ENCODE data around the gene RSPH3. TPM values are rescaled to one million over a fixed set of nuclear protein-coding genes. Genes with fewer than 3 reads are reported as not detected.

Gene RSPH3
- total and polyA plus RNA-seq, 11 donors, result 3.4 to 13.2 (median 9.4) TPM

- intact Hi-C loops (cut with DNase I), result no loop called here
- no peak for ATAC-seq
- WGBS, 4 donors, result 90 to 94% (median 91%) methylated on average over 8 of the region's 8 CpGs
- Histone ChIP-seq H3K27ac (no peak overlapping the region), H3K4me3 (no peak overlapping the region), H3K4me1 (no peaks in the 10 kb centered on the region), H3K27me3 (no peaks in the 10 kb centered on the region), H3K36me3 (no peaks in the 10 kb centered on the region), H3K9me3 (peaks cover 0 to 11% (median 6%) of the 10 kb centered on the region in 12 donors)
- TF ChIP-seq CTCF (IDR thresholded peaks at IDR 0.05) (no peak), POLR2A (IDR thresholded peaks at IDR 0.05) (no peak)
- no peak for DNase-seq
These were observed 52.7 kb downstream of the RSPH3 start for GRCh38 chr6:158947284-158947683.

DNA sequence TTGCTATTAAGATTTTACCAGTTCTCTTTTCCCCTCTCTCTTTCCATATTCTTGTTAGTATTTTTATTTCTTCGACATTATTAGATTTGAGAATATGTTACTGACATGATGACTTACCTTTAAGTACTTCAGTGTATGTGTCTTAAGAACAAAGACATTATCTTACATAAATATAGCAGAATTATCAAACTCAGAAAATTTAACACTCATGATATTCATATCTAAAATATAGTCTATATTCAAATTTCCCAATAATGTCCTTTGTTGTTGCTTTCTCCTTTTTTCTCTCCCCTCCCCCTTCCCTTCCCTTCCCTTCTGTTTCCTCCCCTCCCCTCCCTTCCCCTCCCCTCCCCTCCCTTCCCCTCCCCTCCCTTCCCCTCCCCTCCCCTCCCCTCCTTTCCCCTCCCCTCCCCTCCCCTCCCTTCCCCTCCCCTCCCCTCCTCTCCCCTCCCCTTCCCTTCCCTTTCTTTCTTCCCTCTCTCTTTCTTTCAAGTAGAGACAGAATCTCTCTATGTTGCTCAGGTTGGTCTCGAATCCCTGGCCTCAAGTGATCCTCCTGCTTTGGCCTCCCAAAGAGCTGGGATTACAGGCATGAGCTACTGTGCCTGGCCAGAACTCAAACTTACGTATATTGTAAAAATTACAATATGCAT lies 56.5 kb downstream of the RSPH3 start:
- TF ChIP-seq CTCF (IDR thresholded peaks at IDR 0.05), result no peak
- TF ChIP-seq POLR2A (IDR thresholded peaks at IDR 0.05), result no peak
- Histone ChIP-seq H3K27ac (no peak overlapping the region), H3K4me3 (no peak overlapping the region), H3K4me1 (peaks cover 0 to 9% (median 0%) of the 10 kb centered on the region in 12 donors), H3K36me3 (no peaks in the 10 kb centered on the region), H3K27me3 (peaks cover 0 to 9% (median 0%) of the 10 kb centered on the region in 9 donors), H3K9me3 (peaks cover 0 to 15% (median 8%) of the 10 kb centered on the region in 12 donors)
- DNase-seq (no peak), ATAC-seq (no peak)
- intact Hi-C loops (cut with DNase I), result no loop called here
- 93 to 98% (median 95%) methylated on average over 3 of the region's 3 CpGs for WGBS, 4 donors

GRCh38 chr6:158942349-158942748 lies 57.7 kb downstream of the RSPH3 start:
- TF ChIP-seq CTCF (IDR thresholded peaks at IDR 0.05) (no peak), POLR2A (IDR thresholded peaks at IDR 0.05) (no peak)
- Histone ChIP-seq H3K36me3 (no peaks in the 10 kb centered on the region), H3K27me3 (peaks cover 0 to 9% (median 0%) of the 10 kb centered on the region in 9 donors), H3K4me1 (peaks cover 0 to 9% (median 0%) of the 10 kb centered on the region in 12 donors), H3K4me3 (no peak overlapping the region), H3K9me3 (peaks cover 0 to 15% (median 8%) of the 10 kb centered on the region in 12 donors), H3K27ac (no peak overlapping the region)
- DNase-seq (no peak), ATAC-seq (no peak)
- intact Hi-C loops (cut with DNase I), result no loop called here
- 97 to 98% (median 98%) methylated on average over 2 of the region's 2 CpGs for WGBS, 4 donors

DNA sequence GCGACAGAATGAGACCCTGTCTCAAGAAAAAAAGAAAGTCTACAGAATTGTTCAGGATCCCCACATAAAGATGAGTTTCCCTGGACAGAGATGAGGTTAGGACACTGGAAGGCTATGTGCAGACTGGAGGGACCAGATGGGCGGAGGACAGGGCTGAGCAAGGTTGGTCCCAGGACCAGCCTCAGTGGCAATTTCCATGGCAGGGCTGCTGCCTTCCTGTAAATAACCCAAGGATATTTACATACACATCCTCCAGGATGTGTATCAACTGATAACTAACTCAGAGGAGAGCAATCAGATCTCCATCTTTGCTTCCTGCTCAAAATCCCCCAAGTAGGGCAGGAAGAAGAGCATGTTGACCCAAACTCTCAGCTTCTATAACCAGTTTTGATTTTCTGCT lies 58.8 kb downstream of the RSPH3 start:
- H3K9me3 ChIP-seq, result peaks cover 0 to 15% (median 8%) of the 10 kb centered on the region in 12 donors
- intact Hi-C loops (cut with DNase I), result no loop called here
- 98 to 100% (median 98%) methylated on average over 2 of the region's 2 CpGs for WGBS, 4 donors
- no peak overlapping the region for H3K27ac ChIP-seq
- DNase-seq (no peak), ATAC-seq (no peak)
- no peaks in the 10 kb centered on the region for H3K36me3 ChIP-seq
- H3K27me3 ChIP-seq, result peaks cover 0 to 9% (median 0%) of the 10 kb centered on the region in 9 donors
- H3K4me3 ChIP-seq, result no peak overlapping the region
- peaks cover 0 to 9% (median 0%) of the 10 kb centered on the region in 12 donors for H3K4me1 ChIP-seq
- TF ChIP-seq POLR2A (IDR thresholded peaks at IDR 0.05) (no peak), CTCF (IDR thresholded peaks at IDR 0.05) (no peak)
